ENCODE data around the gene SCARB1. TPM values are rescaled to one million over a fixed set of nuclear protein-coding genes. Genes with fewer than 3 reads are reported as not detected.

Gene SCARB1
- total and polyA plus RNA-seq, 9 of the 15 experiments (the other 6 are each of a cell fraction or from before 2014, with no cell fraction given), result 0.56 to 157 (median 52.8) TPM

- TF ChIP-seq E2F3 (CRISPR knock-in tag; IDR thresholded peaks at IDR 0.05), result peak; percentile 74; the same call in 1 of the 2 replicates
- TF ChIP-seq DEAF1 (CRISPR knock-in tag; IDR thresholded peaks at IDR 0.05), result no peak
- no peak for TF ChIP-seq MCM7 (IDR thresholded peaks at IDR 0.05)
- TF ChIP-seq, protein P1, sequence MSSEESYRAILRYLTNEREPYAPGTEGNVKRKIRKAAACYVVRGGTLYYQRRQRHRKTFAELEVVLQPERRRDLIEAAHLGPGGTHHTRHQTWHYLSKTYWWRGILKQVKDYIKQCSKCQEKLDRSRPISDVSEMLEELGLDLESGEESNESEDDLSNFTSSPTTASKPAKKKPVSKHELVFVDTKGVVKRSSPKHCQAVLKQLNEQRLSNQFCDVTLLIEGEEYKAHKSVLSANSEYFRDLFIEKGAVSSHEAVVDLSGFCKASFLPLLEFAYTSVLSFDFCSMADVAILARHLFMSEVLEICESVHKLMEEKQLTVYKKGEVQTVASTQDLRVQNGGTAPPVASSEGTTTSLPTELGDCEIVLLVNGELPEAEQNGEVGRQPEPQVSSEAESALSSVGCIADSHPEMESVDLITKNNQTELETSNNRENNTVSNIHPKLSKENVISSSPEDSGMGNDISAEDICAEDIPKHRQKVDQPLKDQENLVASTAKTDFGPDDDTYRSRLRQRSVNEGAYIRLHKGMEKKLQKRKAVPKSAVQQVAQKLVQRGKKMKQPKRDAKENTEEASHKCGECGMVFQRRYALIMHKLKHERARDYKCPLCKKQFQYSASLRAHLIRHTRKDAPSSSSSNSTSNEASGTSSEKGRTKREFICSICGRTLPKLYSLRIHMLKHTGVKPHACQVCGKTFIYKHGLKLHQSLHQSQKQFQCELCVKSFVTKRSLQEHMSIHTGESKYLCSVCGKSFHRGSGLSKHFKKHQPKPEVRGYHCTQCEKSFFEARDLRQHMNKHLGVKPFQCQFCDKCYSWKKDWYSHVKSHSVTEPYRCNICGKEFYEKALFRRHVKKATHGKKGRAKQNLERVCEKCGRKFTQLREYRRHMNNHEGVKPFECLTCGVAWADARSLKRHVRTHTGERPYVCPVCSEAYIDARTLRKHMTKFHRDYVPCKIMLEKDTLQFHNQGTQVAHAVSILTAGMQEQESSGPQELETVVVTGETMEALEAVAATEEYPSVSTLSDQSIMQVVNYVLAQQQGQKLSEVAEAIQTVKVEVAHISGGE (CRISPR knock-in tag; IDR thresholded peaks at IDR 0.05), result peak in 1 of 3 experiments; percentile 72; a peak in 1 of 6 replicates
- no peak for TF ChIP-seq ZNF347 (CRISPR knock-in tag; IDR thresholded peaks at IDR 0.05; ENCODE audit: low read depth)
- no peak for TF ChIP-seq FOXA3 (CRISPR knock-in tag; conservative IDR thresholded peaks at IDR 0.05 in 1 of 2, IDR thresholded peaks at IDR 0.05 in 1 of 2)
- peak; percentile 87 for TF ChIP-seq TFAP4 (CRISPR knock-in tag; IDR thresholded peaks at IDR 0.05; ENCODE audit: borderline replicate concordance)
- TF ChIP-seq CTCF (IDR thresholded peaks at IDR 0.05 in 2 of 3, conservative IDR thresholded peaks at IDR 0.05 in 1 of 3; ENCODE audit: insufficient read depth in 2 of 3, low read depth in 1 of 3, low read length in 3 of 3), result no peak
- no peak for TF ChIP-seq POLR2AphosphoS2 (IDR thresholded peaks at IDR 0.05; ENCODE audit: low read length)
- TF ChIP-seq NCOR1 (IDR thresholded peaks at IDR 0.05), result peak; percentile 36
- TF ChIP-seq, protein P2, sequence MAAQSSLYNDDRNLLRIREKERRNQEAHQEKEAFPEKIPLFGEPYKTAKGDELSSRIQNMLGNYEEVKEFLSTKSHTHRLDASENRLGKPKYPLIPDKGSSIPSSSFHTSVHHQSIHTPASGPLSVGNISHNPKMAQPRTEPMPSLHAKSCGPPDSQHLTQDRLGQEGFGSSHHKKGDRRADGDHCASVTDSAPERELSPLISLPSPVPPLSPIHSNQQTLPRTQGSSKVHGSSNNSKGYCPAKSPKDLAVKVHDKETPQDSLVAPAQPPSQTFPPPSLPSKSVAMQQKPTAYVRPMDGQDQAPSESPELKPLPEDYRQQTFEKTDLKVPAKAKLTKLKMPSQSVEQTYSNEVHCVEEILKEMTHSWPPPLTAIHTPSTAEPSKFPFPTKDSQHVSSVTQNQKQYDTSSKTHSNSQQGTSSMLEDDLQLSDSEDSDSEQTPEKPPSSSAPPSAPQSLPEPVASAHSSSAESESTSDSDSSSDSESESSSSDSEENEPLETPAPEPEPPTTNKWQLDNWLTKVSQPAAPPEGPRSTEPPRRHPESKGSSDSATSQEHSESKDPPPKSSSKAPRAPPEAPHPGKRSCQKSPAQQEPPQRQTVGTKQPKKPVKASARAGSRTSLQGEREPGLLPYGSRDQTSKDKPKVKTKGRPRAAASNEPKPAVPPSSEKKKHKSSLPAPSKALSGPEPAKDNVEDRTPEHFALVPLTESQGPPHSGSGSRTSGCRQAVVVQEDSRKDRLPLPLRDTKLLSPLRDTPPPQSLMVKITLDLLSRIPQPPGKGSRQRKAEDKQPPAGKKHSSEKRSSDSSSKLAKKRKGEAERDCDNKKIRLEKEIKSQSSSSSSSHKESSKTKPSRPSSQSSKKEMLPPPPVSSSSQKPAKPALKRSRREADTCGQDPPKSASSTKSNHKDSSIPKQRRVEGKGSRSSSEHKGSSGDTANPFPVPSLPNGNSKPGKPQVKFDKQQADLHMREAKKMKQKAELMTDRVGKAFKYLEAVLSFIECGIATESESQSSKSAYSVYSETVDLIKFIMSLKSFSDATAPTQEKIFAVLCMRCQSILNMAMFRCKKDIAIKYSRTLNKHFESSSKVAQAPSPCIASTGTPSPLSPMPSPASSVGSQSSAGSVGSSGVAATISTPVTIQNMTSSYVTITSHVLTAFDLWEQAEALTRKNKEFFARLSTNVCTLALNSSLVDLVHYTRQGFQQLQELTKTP (IDR thresholded peaks at IDR 0.05; ENCODE audit: low read depth in 1 of 2, partially characterized antibody in 2 of 2), result peak; percentile 17 to 21
- TF ChIP-seq RBM39 (optimal IDR thresholded peaks at IDR 0.05; ENCODE audit: low read depth, low read length), result no peak
- TF ChIP-seq ZEB2 (IDR thresholded peaks at IDR 0.05), result no peak
Measured at GRCh38 chr12:124904306-124905098, 40.8 kb upstream of the SCARB1 start (continued).
